Kidney (tissue), 14 donors: ENCODE measurements around the gene CPEB2. TPM values are rescaled to one million over a fixed set of nuclear protein-coding genes. Genes with fewer than 3 reads are reported as not detected.

Experiments
- DNase-seq, 5 donors: peaks; one replicate each; pipeline ENCODE4 v3.0.0-alpha.2; 2013 to 2020
- FAIRE-seq: peaks from 2 replicates; lab custom pipeline; 2012; peaks lifted over from hg19 to GRCh38; lab: Jason Lieb, UNC
- H3K27ac ChIP-seq, 2 donors: one replicate each; pipeline ENCODE4 v1.7.0; 2013; ENCODE audit warnings: low read depth in 2 of 2, low read length in 2 of 2, inconsistent platforms in 1 of 2
- H3K27me3 ChIP-seq: one replicate; pipeline ENCODE4 v1.7.1; 2013; ENCODE audit warnings: low read length, inconsistent platforms; ENCODE audit not compliant: control insufficient read depth, insufficient read depth
- H3K36me3 ChIP-seq, 3 donors: one replicate each; pipeline versions ENCODE4 v1.7.0 to v1.7.1; 2013; ENCODE audit warnings: low read length in 3 of 3, control low read depth in 1 of 3, inconsistent platforms in 1 of 3; ENCODE audit not compliant: insufficient read depth in 3 of 3, control insufficient read depth in 2 of 3
- H3K4me1 ChIP-seq, 3 donors: one replicate each; pipeline versions ENCODE4 v1.7.0 to v1.7.1; 2013; ENCODE audit warnings: low read length in 3 of 3, inconsistent platforms in 1 of 3, low read depth in 1 of 3; ENCODE audit not compliant: control insufficient read depth in 2 of 3, insufficient read depth in 2 of 3
- H3K4me3 ChIP-seq, 3 donors: one replicate each; pipeline versions ENCODE4 v1.7.0 to v1.8.1; 2013; ENCODE audit warnings: low read length in 3 of 3, control low read depth in 1 of 3, inconsistent platforms in 1 of 3
- H3K9ac ChIP-seq, 3 donors: one replicate each; pipeline versions ENCODE4 v1.7.0 to v1.7.1; 2013; ENCODE audit warnings: low read length in 3 of 3, control low read depth in 1 of 3, inconsistent platforms in 1 of 3
- H3K9me3 ChIP-seq, 3 donors: one replicate each; pipeline versions ENCODE4 v1.7.0 to v1.7.1; 2013; ENCODE audit warnings: low read length in 3 of 3, control low read depth in 1 of 3, inconsistent platforms in 1 of 3; ENCODE audit not compliant: control insufficient read depth in 2 of 3, insufficient read depth in 1 of 3
- CTCF ChIP-seq: IDR thresholded peaks from 3 replicates; pipeline ENCODE4 v1.5.1; 2012; ENCODE audit warnings: mild to moderate bottlenecking, moderate library complexity, borderline replicate concordance; ENCODE audit not compliant: insufficient read depth; ENCODE audit errors: extremely low read depth
- intact Hi-C: fragments of 100-400 bp; cut with DNase I; formaldehyde crosslinking; loops from one replicate; pipeline ENCODE4 v1.11.1; 2022
- polyA plus RNA-seq: library from polyadenylated mRNA; stranded (reverse); fragments of 350-450 nt; fragmentation: Illumina TruSeq; extraction: RNeasy Lipid Tissue Mini Kit (QIAGEN cat#74804); gene quantifications from one replicate; pipeline ENCODE4 v1.2.3, GENCODE V29; 2014; ENCODE audit warnings: low read depth, low replicate concordance; ENCODE audit not compliant: insufficient read depth
- total RNA-seq: library from RNA; stranded (reverse); fragmentation: NEBNext Ultra II Directional; extraction: Animal tissue kit (Norgen Biotek cat#: 25700); gene quantifications from one replicate; pipeline ENCODE4 v1.2.1, GENCODE V29; 2021
- donor health status: control.
- donor health status: control.
- donor health status: control.
- donor health status: control.
- donor health status: control.
- donor health status: DM: yes; HTN: yes; CAD: no.
- donor health status: Normal renal cell carcinoma (clear cell type).

CPEB2 gene
- total and polyA plus RNA-seq, 2 donors from 2014 or later, result 7.9 to 58.0 TPM

DNA sequence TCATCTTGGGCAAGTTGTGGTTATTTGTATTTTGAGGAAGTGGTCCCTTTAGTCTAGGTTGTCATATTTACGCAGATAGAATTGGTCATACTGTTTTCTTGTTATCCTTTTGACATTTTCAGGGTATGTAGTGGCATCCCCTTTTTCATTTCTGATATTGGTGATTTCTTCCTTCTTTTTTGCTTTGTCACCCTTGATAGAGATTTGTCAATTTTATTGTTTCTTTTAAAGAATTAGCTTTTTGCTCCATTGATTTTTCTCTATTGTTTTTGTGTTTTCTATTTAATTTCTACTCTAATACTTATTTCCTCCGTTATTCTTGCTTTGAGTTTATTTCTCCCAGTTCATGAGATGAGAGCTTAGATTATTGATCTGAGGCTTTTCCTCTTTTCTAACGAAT is 87.7 kb downstream of the CPEB2 start:
- no peak for TF ChIP-seq CTCF
- Histone ChIP-seq H3K4me1 (no peaks in the 10 kb centered on the region), H3K4me3 (no peak overlapping the region), H3K9me3 (no peaks in the 10 kb centered on the region), H3K36me3 (no peaks in the 10 kb centered on the region), H3K27ac (no peak overlapping the region), H3K9ac (no peak overlapping the region), H3K27me3 (no peaks in the 10 kb centered on the region)
- no peak for DNase-seq
- intact Hi-C loops, result no loop called here
- no peak for FAIRE-seq

GRCh38 chr4:15100380-15100779 is 98.1 kb downstream of the CPEB2 start:
- Histone ChIP-seq H3K27me3 (no peaks in the 10 kb centered on the region), H3K9ac (no peak overlapping the region), H3K4me1 (no peaks in the 10 kb centered on the region), H3K4me3 (no peak overlapping the region), H3K9me3 (peaks cover 0 to 3% (median 0%) of the 10 kb centered on the region in 3 donors), H3K27ac (no peak overlapping the region), H3K36me3 (no peaks in the 10 kb centered on the region)
- FAIRE-seq (no peak), DNase-seq (no peak)
- TF ChIP-seq CTCF, result no peak
- intact Hi-C loops, result no loop called here

GRCh38 chr4:15100994-15101695 is 98.9 kb downstream of the CPEB2 start:
- no peak for FAIRE-seq
- no peaks in the 10 kb centered on the region for H3K4me1 ChIP-seq
- intact Hi-C loops, result no loop called here

More at GRCh38 chr4:15100994-15101695, 98.9 kb downstream of the CPEB2 start:
- H3K27me3 ChIP-seq, result no peaks in the 10 kb centered on the region
- peaks cover 0 to 3% (median 0%) of the 10 kb centered on the region in 3 donors for H3K9me3 ChIP-seq
- no peak overlapping the region for H3K9ac ChIP-seq
- no peak for TF ChIP-seq CTCF
- H3K4me3 ChIP-seq, result no peak overlapping the region
- no peaks in the 10 kb centered on the region for H3K36me3 ChIP-seq
- DNase-seq, result no peak
- no peak overlapping the region for H3K27ac ChIP-seq
